B cell (primary cell): ENCODE measurements around the gene CCNI2. TPM values are rescaled to one million over a fixed set of nuclear protein-coding genes. Genes with fewer than 3 reads are reported as not detected.
"Not testable (repeated sequence)": the region's sequence is repeated elsewhere in the genome, so short reads cannot be mapped to it uniquely, and the experiment has no call there.

Source experiments
- ATAC-seq: fragments of 200-7000 bp; cut with Tn5 transposase; one replicate; pipeline ENCODE4 v1.10.0; 2021; ENCODE audit warnings: low read depth, mild to moderate bottlenecking, moderate number of reproducible peaks, moderate library complexity
- CTCF ChIA-PET: fragments of 350-600 bp; sonication (Branson Sonifier 250); formaldehyde crosslinking; loops from one replicate; lab custom pipeline; 2021; ENCODE audit warnings: antibody characterized with exemption, inconsistent platforms; lab: Charles Lee
- POLR2A ChIA-PET: fragments of 350-600 bp; sonication (Branson Sonifier 250); formaldehyde crosslinking; loops from one replicate; lab custom pipeline; 2021; ENCODE audit warnings: antibody characterized with exemption; lab: Charles Lee
- DNase-seq: peaks from one replicate; pipeline ENCODE4 v3.0.0; 2013
- H2AFZ ChIP-seq: 2 replicates; pipeline ENCODE4 v1.6.1; 2012; ENCODE audit warnings: mild to moderate bottlenecking, low read depth, low read length; ENCODE audit not compliant: insufficient read depth, poor library complexity, severe bottlenecking
- H3K27ac ChIP-seq, 2 donors: 1 replicate in 1 of 2; 2 replicates in 1 of 2; pipeline ENCODE4 v1.5.1; 2012 to 2013; ENCODE audit warnings: low read length in 2 of 2, mild to moderate bottlenecking in 2 of 2, moderate library complexity in 1 of 2
- H3K27me3 ChIP-seq, 4 experiments: fragments of 200-600 bp in 1 of 4; sonication (generic) in 1 of 4; replicated peaks in 1 of 4; 1 replicate in 2 of 4; 2 replicates in 2 of 4; pipeline versions ENCODE4 v1.6.1 to v1.7.0; 2013 to 2016; ENCODE audit warnings: low read length in 3 of 4, mild to moderate bottlenecking in 2 of 4, mixed read lengths in 1 of 4, moderate library complexity in 1 of 4; ENCODE audit not compliant: insufficient read depth in 4 of 4, control insufficient read depth in 3 of 4; ENCODE audit errors: control extremely low read depth in 1 of 4
- H3K36me3 ChIP-seq, 2 experiments: replicated peaks in 1 of 2; 1 replicate in 1 of 2; 2 replicates in 1 of 2; pipeline versions ENCODE4 v1.6.1 to v1.7.1; 2013; ENCODE audit warnings: low read length in 1 of 2; ENCODE audit not compliant: insufficient read depth in 2 of 2, control insufficient read depth in 1 of 2; ENCODE audit errors: control extremely low read depth in 1 of 2, extremely low read depth in 1 of 2
- H3K4me1 ChIP-seq, 2 donors: fragments of 200-600 bp in 1 of 2; sonication (generic) in 1 of 2; 1 replicate in 1 of 2; 2 replicates in 1 of 2; pipeline versions ENCODE4 v1.5.1 to v1.6.1; 2013 to 2017; ENCODE audit warnings: low read length in 2 of 2; ENCODE audit not compliant: control insufficient read depth in 2 of 2, insufficient read depth in 2 of 2
- H3K4me2 ChIP-seq: replicated peaks from 2 replicates; pipeline ENCODE3; 2012; ENCODE audit warnings: mild to moderate bottlenecking, low read depth, low read length; ENCODE audit not compliant: poor library complexity, severe bottlenecking
- H3K4me3 ChIP-seq, 5 experiments: fragments of 200-600 bp in 1 of 5; sonication (generic) in 1 of 5; 1 replicate in 3 of 5; 2 replicates in 2 of 5; pipeline versions ENCODE4 v1.5.1 to v1.7.0; 2011 to 2016; ENCODE audit warnings: low read length in 4 of 5, mild to moderate bottlenecking in 4 of 5, low read depth in 2 of 5, control low read depth in 1 of 5, moderate library complexity in 1 of 5; ENCODE audit not compliant: insufficient read depth in 1 of 5; ENCODE audit errors: control extremely low read depth in 1 of 5, extremely low read depth in 1 of 5
- H3K79me2 ChIP-seq: fragments of 200-600 bp; sonication (generic); one replicate; pipeline ENCODE4 v1.6.0; 2016; ENCODE audit warnings: low read length; ENCODE audit not compliant: control insufficient read depth, insufficient read depth
- H3K9ac ChIP-seq: fragments of 200-600 bp; sonication (generic); 2 replicates; pipeline ENCODE4 v1.6.1; 2017; ENCODE audit warnings: mild to moderate bottlenecking, low read length, moderate library complexity
- H3K9me3 ChIP-seq, 3 donors: one replicate each; pipeline versions ENCODE4 v1.6.1 to v1.7.1; 2013; ENCODE audit warnings: low read length in 2 of 3; ENCODE audit not compliant: control insufficient read depth in 2 of 3, insufficient read depth in 1 of 3; ENCODE audit errors: control extremely low read depth in 1 of 3
- H4K20me1 ChIP-seq: 2 replicates; pipeline ENCODE4 v1.6.0; 2012; ENCODE audit warnings: mild to moderate bottlenecking, low read length; ENCODE audit not compliant: insufficient read depth, control insufficient read depth, poor library complexity, severe bottlenecking
- H3K27ac Mint-ChIP-seq: one replicate; pipeline ENCODE4 v1.8.0; 2021; ENCODE audit warnings: mixed read lengths
- H3K27me3 Mint-ChIP-seq: one replicate; pipeline ENCODE4 v1.8.0; 2021; ENCODE audit warnings: mixed read lengths
- H3K4me1 Mint-ChIP-seq: one replicate; pipeline ENCODE4 v1.8.0; 2021; ENCODE audit warnings: mixed read lengths
- H3K4me3 Mint-ChIP-seq: one replicate; pipeline ENCODE4 v1.8.0; 2021; ENCODE audit warnings: mixed read lengths
- H3K9me3 Mint-ChIP-seq: one replicate; pipeline ENCODE4 v1.8.0; 2022; ENCODE audit warnings: mixed read lengths; ENCODE audit not compliant: insufficient read depth
- CTCF ChIP-seq: fragments of 200-600 bp; IDR thresholded peaks from one replicate; pipeline ENCODE4 v1.8.0; 2022; ENCODE audit warnings: antibody characterized with exemption, mild to moderate bottlenecking
- EZH2 ChIP-seq: IDR thresholded peaks from 2 replicates; pipeline ENCODE4 v1.6.1; 2012; ENCODE audit warnings: borderline replicate concordance, low read depth, mild to moderate bottlenecking, moderate library complexity, low read length; ENCODE audit not compliant: insufficient read depth, poor library complexity, severe bottlenecking
- WGBS: methylation state at CpG from one replicate; pipeline ENCODE4 v1.1.5; 2013; ENCODE audit warnings: missing lambda C conversion rate; ENCODE audit not compliant: insufficient coverage; 5-methylcytosine and 5-hydroxymethylcytosine counted together
- intact Hi-C: fragments of 100-400 bp; cut with micrococcal nuclease; formaldehyde crosslinking; loops from one replicate; pipeline ENCODE4 v1.10.0; 2022
- polyA plus RNA-seq: library from polyadenylated mRNA; depleted of rRNA; stranded (reverse); fragments of >200 nt; gene quantifications from 2 replicates; pipeline ENCODE4 v1.2.3, GENCODE V29; 2012
- total RNA-seq, 2 donors: library from RNA; stranded (reverse); fragments of 120-200 nt in 1 of 2; gene quantifications; 1 replicate in 1 of 2; 2 replicates in 1 of 2; pipeline versions ENCODE4 v1.2.3 to v1.2.4, GENCODE V29; 2013 to 2022

CCNI2 gene
- total and polyA plus RNA-seq, 2 donors (not counting 1 experiment from before 2014, with no cell fraction given), result 0.39 to 2.0 TPM

- H3K27ac Mint-ChIP-seq, result no peak overlapping the region
- H3K27me3 ChIP-seq, result peaks cover 0 to 14% (median 9%) of the 10 kb centered on the region in 4 experiments
- no peak for DNase-seq
- ATAC-seq, result no peak
- POLR2A ChIA-PET, result no interaction called here
- no peaks in the 10 kb centered on the region for H4K20me1 ChIP-seq
- H3K4me3 ChIP-seq, result no peak overlapping the region
- no peak overlapping the region for H3K27ac ChIP-seq
- intact Hi-C loops, result no loop called here
- H2AFZ ChIP-seq, result no peak overlapping the region
- no peaks in the 10 kb centered on the region for H3K36me3 ChIP-seq
- TF ChIP-seq EZH2, result no peak
- TF ChIP-seq CTCF, result no peak
- CTCF ChIA-PET, result interaction anchor here (3.3 kb wide), 1 partner anchor 19 kb away, joined by 15 read pairs; no protein-coding TSS in a partner anchor
- H3K9ac ChIP-seq, result no peak overlapping the region
- no peak overlapping the region for H3K4me2 ChIP-seq
- no peaks in the 10 kb centered on the region for H3K9me3 Mint-ChIP-seq
- H3K4me1 ChIP-seq, result no peaks in the 10 kb centered on the region
- H3K9me3 ChIP-seq, result no peaks in the 10 kb centered on the region
- peaks cover 6% of the 10 kb centered on the region for H3K4me1 Mint-ChIP-seq
- no peak overlapping the region for H3K4me3 Mint-ChIP-seq
- H3K79me2 ChIP-seq, result no peaks in the 10 kb centered on the region
- H3K27me3 Mint-ChIP-seq, result peaks cover 50% of the 10 kb centered on the region
- 83% methylated on average over 2 of the region's 2 CpGs for WGBS
Observed at GRCh38 chr5:132800545-132800944, 53.3 kb downstream of the CCNI2 start.

- Histone ChIP-seq H3K9ac (no peak overlapping the region), H3K27ac (no peak overlapping the region), H3K9me3 (no peaks in the 10 kb centered on the region), H3K27me3 (peaks cover 0 to 14% (median 11%) of the 10 kb centered on the region in 4 experiments), H3K79me2 (no peaks in the 10 kb centered on the region), H3K4me2 (no peak overlapping the region), H3K4me1 (no peaks in the 10 kb centered on the region), H3K36me3 (no peaks in the 10 kb centered on the region), H4K20me1 (no peaks in the 10 kb centered on the region), H3K4me3 (no peak overlapping the region), H2AFZ (no peak overlapping the region)
- H3K4me1 Mint-ChIP-seq, result peaks cover 6% of the 10 kb centered on the region
- no peak overlapping the region for H3K27ac Mint-ChIP-seq
- ChIA-PET CTCF (interaction anchor here (1.3 to 3.3 kb wide), 2 partner anchors 18 to 28 kb away, joined by 7 to 15 read pairs; partner anchors contain the start of gene SHROOM1), POLR2A (interaction anchor here (0.6 kb wide), 1 partner anchor 257 kb away, joined by 3 read pairs; no protein-coding TSS in a partner anchor)
- TF ChIP-seq EZH2 (no peak), CTCF (no peak)
- peaks cover 49% of the 10 kb centered on the region for H3K27me3 Mint-ChIP-seq
- H3K9me3 Mint-ChIP-seq, result no peaks in the 10 kb centered on the region
- intact Hi-C loops, result no loop called here
- no peak for ATAC-seq
- 77% methylated on average over 3 of the region's 5 CpGs for WGBS
- DNase-seq, result no peak
- H3K4me3 Mint-ChIP-seq, result no peak overlapping the region
Observed at GRCh38 chr5:132802044-132802684, 54.9 kb downstream of the CCNI2 start.

- DNase-seq, H3K4me1 ChIP-seq, H3K9me3 ChIP-seq, H3K4me3 Mint-ChIP-seq, H3K4me1 Mint-ChIP-seq, H3K9me3 Mint-ChIP-seq, H4K20me1 ChIP-seq, H3K9ac ChIP-seq, H3K36me3 ChIP-seq, H3K27ac Mint-ChIP-seq, ATAC-seq, H3K4me2 ChIP-seq, H3K79me2 ChIP-seq, H2AFZ ChIP-seq, H3K4me3 ChIP-seq, H3K27ac ChIP-seq, POLR2A ChIA-PET, intact Hi-C loops: not testable (repeated sequence)
- WGBS, result no CpG with 5 or more reads among the region's 5 CpGs
- peaks cover 0 to 14% (median 11%) of the 10 kb centered on the region in 4 experiments for H3K27me3 ChIP-seq
- H3K27me3 Mint-ChIP-seq, result peaks cover 46% of the 10 kb centered on the region
- CTCF ChIA-PET, result interaction anchor here (1.3 to 3.3 kb wide), 2 partner anchors 17 to 27 kb away, joined by 7 to 15 read pairs; partner anchors contain the start of gene SHROOM1
Observed at GRCh38 chr5:132802685-132803066, 55.5 kb downstream of the CCNI2 start.
